C4-2B (cell line): Measurements from ENCODE around the gene MN1.

Source experiments
- H3K27ac ChIP-seq: fragments of 450-650 bp; 2 replicates; pipeline ENCODE4 v1.5.1; 2017
- CTCF ChIP-seq: fragments of 450-650 bp; conservative IDR thresholded peaks from 2 replicates; pipeline ENCODE4 v1.5.1; 2017; ENCODE audit warnings: mild to moderate bottlenecking
- ZFX ChIP-seq: fragments of 450-650 bp; IDR thresholded peaks from 2 replicates; pipeline ENCODE4 v1.6.1; 2017

The MN1 gene

GRCh38 chr22:27713461-27713860, 88.1 kb downstream of the MN1 start:
- H3K27ac ChIP-seq: no peak overlapping the region
- TF ChIP-seq ZFX (no peak), CTCF (no peak)

GRCh38 chr22:27711756-27712155, 89.8 kb downstream of the MN1 start:
- TF ChIP-seq ZFX (no peak), CTCF (no peak)
- H3K27ac ChIP-seq: no peak overlapping the region

- TF ChIP-seq CTCF: no peak
- no peak for TF ChIP-seq ZFX
- H3K27ac ChIP-seq: no peak overlapping the region
These were observed 90.5 kb downstream of the MN1 start for GRCh38 chr22:27711012-27711411.

DNA sequence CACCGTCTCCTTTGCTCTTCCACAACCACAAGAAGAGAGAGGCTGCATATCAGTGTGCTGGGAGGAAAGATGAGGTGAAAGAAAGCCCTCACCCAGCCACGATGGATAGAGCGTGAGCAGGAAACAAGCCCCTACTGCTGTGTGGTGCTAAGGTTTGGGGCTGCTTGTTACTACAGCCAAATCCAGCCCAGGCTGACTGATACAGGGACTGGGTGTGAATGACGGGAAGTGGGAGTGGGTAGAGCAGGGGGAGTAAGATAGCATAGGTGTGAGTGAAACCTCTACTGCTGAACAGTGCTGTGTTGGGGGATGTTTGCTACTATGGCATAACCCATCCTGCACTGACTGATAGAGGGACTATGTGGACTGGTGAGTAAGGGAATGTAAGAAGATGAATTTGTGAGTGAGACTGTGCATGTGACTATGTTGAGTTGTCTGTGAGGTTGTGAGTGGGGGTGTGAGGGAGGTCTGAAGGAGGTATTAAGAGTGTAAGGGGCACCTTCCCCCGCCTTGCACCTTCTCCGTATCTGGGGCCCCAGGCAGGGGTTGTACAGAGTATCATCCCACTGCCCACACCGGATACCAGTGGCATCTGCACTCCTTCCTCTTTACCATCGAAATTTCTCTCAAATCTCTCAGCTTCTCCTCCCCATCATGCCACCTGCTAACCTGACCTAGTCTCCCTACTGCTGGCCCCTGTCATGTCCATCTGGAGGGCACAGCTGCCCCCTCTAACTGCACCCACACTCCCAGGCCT, 91.5 kb downstream of the MN1 start:
- no peak overlapping the region for H3K27ac ChIP-seq
- no peak for TF ChIP-seq CTCF
- TF ChIP-seq ZFX: no peak

GRCh38 chr22:27706489-27706888, 95.1 kb downstream of the MN1 start:
- no peak overlapping the region for H3K27ac ChIP-seq
- TF ChIP-seq CTCF (no peak), ZFX (no peak)

DNA sequence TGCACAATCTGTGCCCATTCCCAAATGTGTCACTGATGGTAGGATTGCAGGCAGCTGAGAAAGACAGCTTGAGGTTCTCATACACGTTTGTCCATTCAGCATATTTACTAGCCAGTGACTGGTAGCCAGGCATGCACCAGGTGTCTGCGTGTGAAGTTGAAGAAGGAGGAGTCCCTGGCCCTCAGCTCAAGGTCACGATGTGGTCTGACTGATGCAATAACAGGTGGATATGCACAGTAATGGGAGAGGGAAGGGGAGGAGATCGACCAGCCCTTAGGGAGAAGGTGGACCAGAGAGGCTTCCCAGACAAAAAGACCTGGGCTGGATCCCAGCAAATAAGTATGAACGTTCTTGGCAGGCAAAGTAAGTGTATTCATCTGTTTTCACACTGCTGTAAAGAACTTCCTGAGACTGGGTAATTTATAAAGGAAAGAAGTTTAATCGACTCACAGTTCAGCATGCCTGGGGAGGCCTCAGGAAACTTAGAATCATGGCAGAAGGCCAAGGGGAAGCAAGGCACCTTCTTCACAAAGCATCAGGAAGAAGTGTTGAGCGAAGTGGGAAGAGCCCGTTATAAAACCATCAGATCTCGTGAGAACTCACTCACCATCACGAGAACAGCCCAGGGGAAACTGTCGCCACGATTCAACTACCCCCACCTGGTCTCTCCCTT, 96.0 kb downstream of the MN1 start:
- TF ChIP-seq CTCF (no peak), ZFX (no peak)

DNA sequence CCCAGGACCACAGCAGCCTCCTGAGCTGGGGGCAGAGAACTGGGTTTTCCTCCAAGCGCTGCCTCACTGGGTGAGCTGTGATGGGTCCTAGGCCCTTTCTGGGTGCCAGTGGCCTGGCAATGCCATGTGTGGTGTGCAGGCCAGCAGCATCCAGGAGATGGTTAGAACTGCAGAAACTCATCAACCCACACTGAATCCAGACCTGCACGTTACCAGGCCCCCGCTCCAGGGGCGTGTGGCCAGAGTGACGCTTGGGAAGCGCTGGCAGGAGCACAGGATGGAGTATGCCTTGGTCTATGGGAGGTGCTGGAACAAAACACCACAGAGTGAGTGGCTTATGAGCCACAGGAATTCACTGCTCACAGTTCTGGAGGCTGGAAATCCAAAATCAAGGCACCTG, 97.0 kb downstream of the MN1 start:
- TF ChIP-seq ZFX (no peak), CTCF (no peak)
- H3K27ac ChIP-seq: no peak overlapping the region

More for the DNA sequence above, 96.0 kb downstream of the MN1 start:
- H3K27ac ChIP-seq: no peak overlapping the region
